Transverse colon (tissue), 4 donors: ENCODE data around the gene TTLL7. TPM values are rescaled to one million over a fixed set of nuclear protein-coding genes. Genes with fewer than 3 reads are reported as not detected.

ENCODE experiments used
- DNase-seq: peaks from one replicate; pipeline ENCODE4 v3.0.0-alpha.2; 2019
- H3K27ac ChIP-seq, 4 donors: fragments of 200-600 bp; sonication (generic); 2 replicates each; pipeline ENCODE4 v1.5.1; 2016 to 2018; ENCODE audit warnings: inconsistent platforms in 4 of 4
- H3K27me3 ChIP-seq: fragments of 200-600 bp; sonication (generic); 2 replicates; pipeline ENCODE4 v1.5.1; 2017; ENCODE audit warnings: inconsistent platforms
- H3K36me3 ChIP-seq, 4 donors: fragments of 200-600 bp; sonication (generic); 2 replicates each; pipeline ENCODE4 v1.5.1; 2017 to 2019; ENCODE audit warnings: inconsistent platforms in 4 of 4
- H3K4me1 ChIP-seq, 4 donors: fragments of 200-600 bp; sonication (generic); 2 replicates each; pipeline ENCODE4 v1.5.1; 2017 to 2020; ENCODE audit warnings: inconsistent platforms in 4 of 4
- H3K4me3 ChIP-seq, 4 donors: fragments of 200-600 bp; sonication (generic); 1 replicate in 1 of 4; 2 replicates in 3 of 4; pipeline versions ENCODE4 v1.5.1 to v1.6.1; 2017 to 2019; ENCODE audit warnings: inconsistent platforms in 4 of 4
- H3K9me3 ChIP-seq, 2 donors: fragments of 200-600 bp; sonication (generic); 2 replicates each; pipeline ENCODE4 v1.5.1; 2017 to 2019; ENCODE audit warnings: inconsistent platforms in 2 of 2
- CTCF ChIP-seq, 5 experiments: fragments of 200-600 bp in 3 of 5; fragments of 450-650 bp in 2 of 5; sonication (generic) in 3 of 5; IDR thresholded peaks; 1 replicate in 2 of 5; 2 replicates in 3 of 5; pipeline ENCODE4 v1.5.1; 2016 to 2017; ENCODE audit warnings: antibody characterized with exemption in 5 of 5, inconsistent platforms in 3 of 5, mild to moderate bottlenecking in 2 of 5, moderate library complexity in 1 of 5
- EP300 ChIP-seq: sonication (generic); formaldehyde crosslinking; IDR thresholded peaks from one replicate; pipeline ENCODE4 v1.6.1; 2017; ENCODE audit warnings: antibody characterized with exemption, low read depth
- POLR2A ChIP-seq: fragments of 450-650 bp; IDR thresholded peaks from one replicate; pipeline ENCODE4 v1.6.1; 2016; ENCODE audit warnings: antibody characterized with exemption, mild to moderate bottlenecking, moderate library complexity
- POLR2AphosphoS5 ChIP-seq, 3 donors: sonication (generic); formaldehyde crosslinking; IDR thresholded peaks; one replicate each; pipeline ENCODE4 v1.6.1; 2016; ENCODE audit warnings: antibody characterized with exemption in 3 of 3
- WGBS, 2 donors: methylation state at CpG; one replicate each; pipeline ENCODE4 v1.1.5; 2018; ENCODE audit warnings: low coverage in 1 of 2; 5-methylcytosine and 5-hydroxymethylcytosine counted together
- in situ Hi-C, 4 donors: fragments of 200-750 bp; cut with MboI; loops; one replicate each; pipeline versions ENCODE4 v1.15.0 to v1.15.1; 2017; ENCODE audit warnings: low sequenced_read_pairs in 3 of 4, low pct_ligation_motif_present in 1 of 4, low pct_unique_long_range_greater_than_20kb in 1 of 4
- intact Hi-C: fragments of 100-400 bp; cut with DNase I; formaldehyde crosslinking; loops from one replicate; pipeline ENCODE4 v1.15.1; 2023; ENCODE audit warnings: low total_unique reads
- total RNA-seq, 4 donors: library from RNA; depleted of rRNA; stranded (reverse); fragments of >200 nt; gene quantifications; one replicate each; pipeline ENCODE4 v1.1.0, GENCODE V29; 2016

TTLL7 gene
- total RNA-seq, 4 donors from 2014 or later: 2.7 to 9.5 (median 4.2) TPM

GRCh38 chr1:84019217-84019616, 20.3 kb upstream of the TTLL7 start:
- H3K27me3 ChIP-seq: no peaks in the 10 kb centered on the region
- DNase-seq: no peak
- in situ Hi-C loops: no loop called here
- WGBS, 2 donors: 72 to 80% methylated on average over 1 of the region's 1 CpG
- intact Hi-C loops: no loop called here
- H3K4me1 ChIP-seq: peaks cover 0 to 9% (median 3%) of the 10 kb centered on the region in 4 donors
- H3K27ac ChIP-seq: no peak overlapping the region
- H3K36me3 ChIP-seq: no peaks in the 10 kb centered on the region
- no peak overlapping the region for H3K4me3 ChIP-seq
- no peak for TF ChIP-seq CTCF (IDR thresholded peaks at IDR 0.05)
- TF ChIP-seq EP300: no peak
- no peak for TF ChIP-seq POLR2AphosphoS5 (IDR thresholded peaks at IDR 0.05)
- no peak for TF ChIP-seq POLR2A
- H3K9me3 ChIP-seq: no peaks in the 10 kb centered on the region

GRCh38 chr1:84013708-84014107, 14.8 kb upstream of the TTLL7 start:
- Histone ChIP-seq H3K9me3 (no peaks in the 10 kb centered on the region), H3K27ac (no peak overlapping the region), H3K4me3 (no peak overlapping the region), H3K36me3 (no peaks in the 10 kb centered on the region), H3K4me1 (no peaks in the 10 kb centered on the region), H3K27me3 (no peaks in the 10 kb centered on the region)
- in situ Hi-C loops: no loop called here
- 77 to 100% methylated on average over 1 to 3 of the region's 3 CpGs for WGBS, 2 donors
- TF ChIP-seq POLR2A (no peak), CTCF (IDR thresholded peaks at IDR 0.05) (no peak), EP300 (no peak), POLR2AphosphoS5 (IDR thresholded peaks at IDR 0.05) (no peak)
- intact Hi-C loops: no loop called here
- no peak for DNase-seq

DNA sequence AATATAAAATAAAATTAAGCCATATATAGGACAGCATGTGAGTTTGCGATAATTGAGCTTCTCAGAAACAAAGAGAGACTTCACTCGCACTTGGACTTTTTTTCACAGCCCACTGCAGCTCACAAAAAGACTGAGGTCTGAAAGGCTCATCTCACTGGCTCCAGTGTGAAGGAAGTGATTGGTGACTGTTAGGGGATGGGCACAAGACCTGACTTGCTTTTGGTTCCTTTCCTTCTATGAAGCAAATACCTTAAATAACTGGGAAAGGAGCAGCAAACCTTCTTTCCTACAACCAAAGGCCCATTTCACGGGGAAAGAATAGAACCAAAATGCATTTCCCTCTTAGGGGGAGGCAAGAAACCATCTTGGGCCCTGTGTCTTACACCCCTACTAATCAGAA, 13.1 kb upstream of the TTLL7 start:
- in situ Hi-C loops (no loop called here), intact Hi-C loops (no loop called here)
- Histone ChIP-seq H3K27ac (no peak overlapping the region), H3K27me3 (no peaks in the 10 kb centered on the region), H3K4me3 (no peak overlapping the region), H3K9me3 (no peaks in the 10 kb centered on the region), H3K4me1 (no peaks in the 10 kb centered on the region), H3K36me3 (no peaks in the 10 kb centered on the region)
- TF ChIP-seq CTCF (IDR thresholded peaks at IDR 0.05): no peak
- TF ChIP-seq POLR2AphosphoS5 (IDR thresholded peaks at IDR 0.05): no peak
- no peak for TF ChIP-seq EP300
- TF ChIP-seq POLR2A: no peak
- WGBS, 2 donors: 88 to 90% methylated on average over 2 to 3 of the region's 3 CpGs
- DNase-seq: no peak

DNA sequence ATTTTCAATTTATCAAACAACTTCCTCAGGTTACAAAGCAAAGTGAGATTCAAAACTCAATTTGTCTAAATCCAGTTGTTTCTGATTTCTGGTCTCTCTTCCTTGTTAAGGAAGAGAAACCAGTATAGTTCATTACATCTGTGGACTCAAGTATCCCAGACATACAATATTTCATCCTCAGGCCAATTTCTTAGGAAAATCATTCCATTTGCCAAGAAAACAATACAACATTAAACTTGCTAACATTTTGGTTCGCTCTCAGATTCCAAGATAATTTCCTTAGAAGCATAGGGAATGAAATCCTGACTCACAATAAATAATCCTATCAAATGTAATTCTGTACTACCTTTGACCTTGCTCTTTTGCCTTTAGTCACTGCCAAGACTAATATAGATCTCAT, 11.2 kb upstream of the TTLL7 start:
- Histone ChIP-seq H3K27me3 (no peaks in the 10 kb centered on the region), H3K27ac (no peak overlapping the region), H3K4me1 (no peaks in the 10 kb centered on the region), H3K4me3 (no peak overlapping the region), H3K36me3 (no peaks in the 10 kb centered on the region), H3K9me3 (no peaks in the 10 kb centered on the region)
- in situ Hi-C loops (no loop called here), intact Hi-C loops (no loop called here)
- DNase-seq: no peak
- TF ChIP-seq CTCF (IDR thresholded peaks at IDR 0.05) (no peak), EP300 (no peak), POLR2AphosphoS5 (IDR thresholded peaks at IDR 0.05) (no peak), POLR2A (no peak)
- 60 to 78% methylated on average over 1 of the region's 1 CpG for WGBS, 2 donors
